Left lobe of liver (tissue), 2 donors: ENCODE data around the gene TTLL12. TPM values are rescaled to one million over a fixed set of nuclear protein-coding genes. Genes with fewer than 3 reads are reported as not detected.

ENCODE experiments used
- ATAC-seq: fragments of 200-7000 bp; cut with Tn5 transposase; one replicate; pipeline ENCODE4 v1.9.1; 2020; ENCODE audit warnings: mild to moderate bottlenecking, moderate library complexity
- DNase-seq: peaks from one replicate; pipeline ENCODE4 v3.0.0-alpha.2; 2020; ENCODE audit warnings: low spot score
- total RNA-seq: library from RNA; stranded (reverse); gene quantifications from one replicate; pipeline ENCODE4 v1.2.1, GENCODE V29; 2021
- donor health status: DM: no; HTN: no; CAD: no; lungs with moderate emphysema.
- donor health status: DM: no; HTN: yes; CAD: no.

The TTLL12 gene
- total RNA-seq, 1 donor from 2014 or later: 26.6 TPM

DNA sequence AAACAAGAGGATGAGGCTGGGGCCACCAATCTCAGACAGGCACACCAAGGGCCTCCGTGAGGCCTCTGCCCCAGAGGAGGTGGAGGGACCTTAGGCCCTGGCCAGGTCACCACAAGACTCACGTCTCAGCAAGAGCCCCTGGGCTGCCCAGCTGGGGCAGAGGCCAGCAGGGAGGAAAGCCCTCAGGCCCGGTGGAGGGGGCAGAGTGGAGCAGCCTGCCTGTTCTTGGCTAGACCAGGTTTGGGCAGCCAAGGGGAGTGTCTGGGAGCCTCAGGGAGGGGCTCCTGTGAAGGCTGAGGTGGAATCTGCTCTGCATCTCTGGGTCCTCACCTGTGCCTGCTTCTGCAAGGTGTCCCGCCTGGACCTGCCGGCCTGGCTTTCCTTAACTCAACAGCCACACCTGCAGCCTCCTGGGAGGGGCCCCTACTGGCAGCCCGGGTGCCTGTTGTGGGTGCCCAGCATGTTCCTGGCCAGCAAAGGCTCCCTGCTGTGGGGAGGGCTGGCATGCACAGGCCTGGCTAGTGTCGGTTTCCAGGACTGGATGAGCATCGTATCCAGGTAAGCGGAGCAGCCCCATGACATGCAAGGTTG lies 11.9 kb downstream of the TTLL12 start:
- DNase-seq (no peak), ATAC-seq (no peak)

DNA sequence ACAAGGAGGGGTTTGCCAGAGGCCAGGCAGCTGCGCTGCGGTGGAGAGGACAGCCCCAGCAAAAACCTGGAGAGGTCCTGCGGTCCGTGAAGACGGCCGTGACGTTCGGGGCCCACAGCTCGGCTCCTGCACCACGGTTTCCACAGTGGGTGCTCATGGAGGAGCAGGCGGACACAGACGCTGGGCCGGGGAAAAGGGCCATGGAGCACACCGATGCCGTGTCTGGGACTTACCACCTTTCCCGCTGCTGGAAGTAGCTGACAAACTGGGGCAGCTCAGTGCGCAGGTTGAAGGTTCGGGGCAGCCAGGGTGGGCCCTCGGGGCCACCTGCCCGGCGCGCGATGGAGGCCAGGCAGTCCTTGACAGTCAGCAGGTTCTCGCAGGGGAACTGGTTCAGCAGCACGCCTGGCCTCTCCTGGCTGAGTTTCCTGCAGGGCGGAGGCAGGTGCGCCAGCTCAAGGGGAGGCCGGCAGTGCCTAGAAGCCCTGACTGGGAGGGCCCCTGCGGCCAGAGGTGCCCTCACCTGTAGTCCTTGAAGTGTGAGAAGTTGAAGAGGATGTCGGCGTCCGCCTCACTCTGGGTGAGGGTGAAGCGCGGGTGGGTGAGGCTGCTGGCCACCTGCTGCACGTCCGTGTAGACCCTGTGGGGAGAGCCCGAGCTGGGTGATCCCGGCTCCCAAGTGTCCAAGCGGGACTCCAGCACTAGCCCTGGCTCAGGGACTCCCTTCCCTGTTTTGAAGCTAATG lies 12.8 kb downstream of the TTLL12 start:
- no peak for ATAC-seq
- DNase-seq: no peak

DNA sequence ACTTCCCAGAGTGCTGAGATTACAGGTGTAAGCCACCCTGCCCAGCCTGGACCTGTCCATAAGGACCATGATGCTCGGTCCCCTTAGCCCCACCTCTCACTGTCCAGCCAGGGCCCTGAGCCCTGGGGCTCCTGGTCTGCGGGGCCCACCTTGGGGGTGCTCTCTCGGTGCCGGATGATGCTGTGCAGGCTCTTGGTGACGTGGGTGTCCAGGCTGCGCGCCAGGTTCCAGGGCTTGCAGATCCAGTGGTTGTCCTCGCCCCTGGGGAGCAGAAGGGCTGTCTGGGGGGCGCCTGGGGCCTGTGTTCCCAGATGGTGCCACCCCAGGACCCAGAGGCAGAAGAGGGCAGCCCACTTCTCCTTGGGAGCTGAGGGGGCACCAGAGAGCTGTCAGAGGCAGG lies 13.4 kb downstream of the TTLL12 start:
- ATAC-seq: no peak
- DNase-seq: no peak

DNA sequence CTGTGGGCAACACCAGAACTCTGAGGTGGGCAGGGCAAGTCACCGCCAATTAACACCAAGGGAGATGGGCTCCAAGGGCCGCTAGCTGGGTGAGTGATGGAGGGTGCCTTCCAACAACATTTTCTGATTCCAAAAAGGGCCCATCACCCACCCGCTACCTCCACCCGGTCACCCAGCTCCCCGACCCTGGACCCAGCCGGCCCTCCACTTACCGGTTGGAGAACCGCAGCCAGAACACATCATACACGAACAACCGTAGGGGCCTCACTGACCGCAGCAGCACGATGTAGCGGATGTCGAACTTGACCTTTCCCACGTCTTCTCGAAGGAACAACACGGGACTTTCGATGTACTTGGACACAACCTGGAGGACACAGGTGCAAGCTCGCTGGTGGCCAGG lies 14.7 kb downstream of the TTLL12 start:
- DNase-seq: no peak
- no peak for ATAC-seq

DNA sequence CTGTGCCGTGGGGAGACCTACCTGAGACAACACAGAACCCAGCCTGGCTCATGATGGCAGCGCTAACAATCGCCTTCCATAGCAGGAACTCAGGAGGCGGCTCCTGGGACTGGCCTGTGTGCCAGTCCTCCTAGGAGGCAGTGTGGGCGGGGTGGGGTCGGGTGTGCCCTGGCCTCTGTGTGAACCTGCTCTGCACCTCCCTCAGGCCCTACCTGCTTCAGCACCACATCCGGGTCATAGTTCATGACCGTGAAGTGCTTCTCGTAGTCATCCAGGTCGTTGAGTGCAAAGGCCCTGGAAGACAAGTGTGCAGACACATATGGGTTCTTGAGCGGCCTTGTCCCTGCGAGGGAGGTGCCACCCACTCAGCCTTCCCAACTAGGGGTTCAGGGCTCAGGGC lies 15.3 kb downstream of the TTLL12 start:
- ATAC-seq (peak; percentile 7), DNase-seq (no peak)

DNA sequence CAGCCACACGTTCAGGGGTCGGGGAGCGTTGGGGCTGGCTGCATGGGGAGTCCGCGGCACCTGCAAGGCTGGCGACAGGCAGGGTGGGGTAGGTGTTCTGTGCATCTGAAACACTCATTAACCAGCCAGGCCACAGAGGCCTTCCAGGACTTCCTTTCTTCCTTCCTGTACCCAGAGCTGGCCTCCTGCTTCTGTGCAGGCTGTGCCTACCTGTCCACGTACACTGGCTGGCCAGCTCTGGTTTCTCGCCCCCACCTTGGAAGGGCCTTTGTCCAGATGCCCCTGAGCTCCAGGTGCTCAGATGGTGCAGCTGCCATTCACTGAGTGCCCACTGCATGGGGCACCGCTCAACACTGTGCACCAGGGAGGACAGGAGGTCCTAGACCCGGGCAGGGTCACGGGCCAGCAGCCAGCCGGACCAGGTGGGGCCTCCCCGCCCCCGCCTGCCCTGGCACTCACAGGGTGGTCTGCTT lies 15.9 kb downstream of the TTLL12 start:
- ATAC-seq (no peak), DNase-seq (no peak)

DNA sequence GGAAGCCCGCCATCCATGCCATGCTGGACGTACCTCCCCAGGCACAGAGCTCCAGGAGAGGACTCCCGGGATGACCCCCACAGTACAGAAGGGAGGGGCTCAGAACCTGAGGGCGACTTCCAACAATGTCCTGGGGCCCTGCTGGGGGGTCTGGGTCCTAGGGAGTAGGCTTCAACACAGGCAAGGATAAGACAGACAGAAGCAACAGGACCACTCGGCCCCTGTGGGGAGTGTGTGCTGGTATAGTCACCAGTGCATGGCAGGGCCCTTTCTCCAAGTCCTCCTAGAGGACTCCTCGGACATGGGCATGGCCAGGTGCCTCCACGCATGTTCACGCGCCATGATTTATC lies 16.8 kb downstream of the TTLL12 start:
- DNase-seq (no peak), ATAC-seq (no peak)

DNA sequence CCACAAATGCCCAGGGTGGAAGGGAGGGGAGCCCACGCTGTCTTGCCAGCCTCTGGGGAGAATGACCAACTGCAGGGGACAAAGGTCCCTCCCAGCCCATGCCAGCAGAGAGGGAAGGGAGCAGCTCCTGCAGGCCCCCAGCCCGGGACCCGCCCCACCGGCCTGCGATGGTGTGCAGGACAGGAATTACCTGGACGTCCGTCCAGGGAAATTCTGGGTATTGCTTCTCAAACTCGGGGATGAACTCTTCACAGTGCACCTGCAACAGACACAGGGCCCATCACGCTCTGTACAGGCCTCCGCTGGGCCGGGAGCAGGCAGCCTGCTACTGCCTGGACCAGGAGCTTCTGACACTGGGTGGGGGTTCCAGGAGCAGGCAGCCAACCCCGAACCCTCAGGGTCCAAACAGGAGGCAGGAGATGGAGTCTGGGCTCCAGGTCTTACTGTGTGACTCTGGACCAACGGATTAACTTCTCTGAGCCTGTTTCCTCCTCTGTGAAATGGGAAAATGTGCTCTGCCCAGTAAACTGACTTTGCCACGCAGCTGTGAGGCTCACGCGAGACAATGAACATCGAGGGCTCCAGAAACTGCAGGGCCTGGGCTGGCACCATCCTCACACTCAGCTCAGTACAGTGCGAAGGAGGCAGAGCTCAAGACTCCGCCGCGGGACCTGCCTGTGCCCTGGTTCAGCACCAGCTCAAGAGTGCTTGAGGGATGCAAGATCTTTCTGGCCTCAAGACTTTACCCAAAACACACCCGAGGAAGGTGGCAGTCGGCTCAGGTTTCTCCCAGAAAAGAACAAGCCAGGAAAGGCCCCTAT lies 17.4 kb downstream of the TTLL12 start:
- no peak for DNase-seq
- ATAC-seq: no peak

DNA sequence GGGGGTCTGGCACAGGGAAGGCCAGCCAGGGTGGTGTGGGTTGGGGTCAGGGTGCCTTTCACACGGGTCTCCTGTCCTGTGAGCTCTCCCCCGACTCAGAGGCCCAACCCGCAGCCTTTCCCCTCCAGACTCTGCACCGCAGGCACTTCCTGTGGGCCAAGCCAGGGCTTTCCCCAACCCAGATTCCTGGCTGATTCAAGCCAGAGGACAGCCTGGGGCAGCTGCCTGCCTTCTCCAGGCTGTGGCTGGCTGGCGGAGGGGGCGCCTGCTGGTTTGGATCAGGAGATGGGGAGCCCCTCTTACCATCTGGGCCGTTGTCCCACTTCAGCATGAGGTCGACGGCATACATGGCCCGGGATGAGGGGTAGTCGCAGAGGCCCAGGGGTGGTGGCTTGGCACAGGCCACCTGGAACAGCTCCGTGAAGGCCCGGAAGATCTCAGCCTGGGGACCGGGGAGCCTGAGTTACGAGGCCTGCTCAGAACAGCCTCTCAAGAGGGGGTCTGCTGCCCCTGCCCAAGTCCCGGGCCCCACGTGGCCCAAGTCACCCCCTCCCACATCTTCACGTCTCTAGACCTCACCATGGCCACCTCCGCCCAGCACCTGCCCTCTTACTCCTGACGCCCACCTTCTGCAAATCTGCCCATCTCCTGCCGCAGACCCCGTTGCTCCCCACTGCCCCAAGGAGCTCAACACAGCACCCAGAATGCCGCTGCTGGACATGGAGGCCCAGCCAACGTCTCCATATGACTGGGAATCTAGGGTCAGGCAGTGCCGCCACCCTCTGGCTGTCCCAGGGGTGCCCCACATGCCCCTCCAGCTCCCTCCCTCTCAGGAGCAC lies 18.2 kb downstream of the TTLL12 start:
- ATAC-seq (no peak), DNase-seq (no peak)

DNA sequence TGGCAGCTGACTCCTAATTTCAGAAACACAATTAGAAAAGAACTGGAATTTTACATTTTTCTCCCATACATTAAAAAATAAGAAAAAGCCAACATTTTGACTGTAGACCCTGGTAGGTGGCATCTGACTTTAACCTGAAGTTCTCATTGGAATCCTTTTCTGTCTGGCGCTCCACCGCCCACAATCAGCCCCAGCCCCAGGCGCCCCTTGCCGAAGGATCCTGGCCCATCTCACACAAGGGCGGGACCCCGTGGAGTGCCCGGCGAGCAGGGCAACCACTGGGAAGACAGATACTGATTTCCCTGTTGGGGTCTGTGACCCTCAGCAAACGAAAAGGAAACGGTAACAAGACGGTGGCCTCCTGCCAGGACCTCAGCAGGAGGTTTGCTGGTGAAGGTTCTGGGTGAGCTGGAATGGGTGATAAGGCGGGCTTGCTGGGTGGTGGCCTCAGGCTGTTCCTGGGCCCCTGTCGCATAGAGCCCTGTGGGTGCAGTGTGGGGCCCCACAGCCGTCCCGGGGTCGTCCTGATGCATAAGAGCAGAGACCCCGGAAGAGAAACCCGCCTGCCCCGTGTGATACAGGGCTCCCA lies 19.8 kb downstream of the TTLL12 start:
- ATAC-seq (no peak), DNase-seq (no peak)

DNA sequence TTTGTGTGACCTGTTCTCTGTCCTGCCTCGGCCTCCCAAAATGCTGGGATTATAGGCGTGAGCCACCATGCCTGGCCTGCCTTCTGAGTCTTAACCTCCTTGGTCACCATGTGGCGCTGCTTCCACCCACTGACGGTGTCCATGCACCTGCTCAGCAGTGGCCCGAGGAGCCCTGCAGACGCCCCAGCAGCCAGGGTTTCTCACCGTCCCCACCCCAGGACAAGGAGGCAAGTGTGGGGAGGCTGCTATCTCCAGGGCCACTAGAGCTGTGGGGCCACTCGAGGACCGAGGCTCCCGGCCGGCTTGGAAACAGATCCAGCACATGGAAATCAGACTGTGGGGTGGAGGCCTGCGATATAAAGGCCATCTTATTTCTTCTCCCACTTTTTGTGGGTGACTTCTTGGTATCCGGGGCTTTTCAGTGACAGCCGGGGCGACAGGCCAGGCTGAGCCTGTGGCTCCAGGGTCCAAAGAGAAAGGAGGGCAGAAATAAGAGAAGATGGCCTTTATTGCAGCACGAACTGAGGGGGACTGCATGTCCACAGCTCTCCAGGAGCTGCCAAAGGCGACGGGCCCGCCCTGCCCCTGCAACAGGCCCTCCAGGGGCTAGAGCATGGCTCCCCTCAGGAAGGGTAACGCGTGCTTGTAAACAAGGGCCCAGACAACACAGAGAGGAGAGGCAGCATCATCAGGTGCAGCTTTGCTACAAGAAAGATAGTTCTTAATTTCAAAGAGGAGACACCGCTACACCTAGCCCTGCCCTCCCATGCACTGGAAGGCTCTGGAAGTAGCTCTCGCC lies 20.6 kb downstream of the TTLL12 start:
- no peak for ATAC-seq
- DNase-seq: no peak

DNA sequence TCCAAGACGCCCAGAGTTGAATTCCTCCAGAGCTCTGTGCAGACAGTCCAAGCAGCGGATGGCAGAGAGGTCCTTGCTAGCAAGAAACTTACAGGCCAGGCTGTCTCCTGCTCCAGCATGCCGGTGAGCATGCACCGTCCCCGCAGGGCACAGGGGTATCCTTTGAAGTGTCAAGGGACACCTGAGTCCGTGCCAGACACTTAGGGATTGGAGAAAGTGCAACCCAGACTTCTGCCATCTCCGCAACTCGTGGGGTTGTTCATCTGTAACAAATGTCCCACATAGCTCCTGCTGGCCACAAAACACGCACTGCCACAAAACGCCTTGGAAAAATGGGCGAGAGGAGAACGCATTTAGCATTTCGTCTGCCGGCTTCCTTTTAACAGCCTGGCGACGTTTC lies 22.3 kb downstream of the TTLL12 start:
- ATAC-seq: no peak
- DNase-seq: no peak

DNA sequence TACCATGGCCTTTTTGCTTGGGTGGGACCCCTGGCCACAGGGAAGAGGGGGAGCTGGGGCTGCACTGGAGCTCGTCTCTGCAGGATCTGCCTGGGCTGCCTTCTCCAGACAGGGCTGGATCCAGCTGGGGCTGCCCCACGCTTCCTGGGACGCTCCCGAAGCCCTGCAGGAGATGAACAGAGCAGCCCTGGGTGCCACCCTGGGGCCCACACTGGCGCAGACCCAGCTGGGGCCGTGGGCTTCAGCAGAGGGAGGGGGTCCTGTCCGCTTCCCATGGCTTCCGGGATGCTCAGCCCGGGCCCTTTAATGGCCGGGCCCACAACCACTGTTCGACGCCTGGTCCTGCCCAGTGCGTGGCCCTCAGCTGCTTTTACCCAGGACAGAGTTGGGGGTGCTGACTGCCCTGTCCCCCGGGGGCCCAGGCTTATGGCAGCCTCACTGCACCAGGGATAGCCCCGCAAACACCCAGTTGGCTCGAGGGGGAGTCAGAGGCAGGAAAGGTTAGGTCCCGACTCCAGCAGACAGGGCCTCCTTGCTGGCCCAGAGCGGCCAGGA lies 23.6 kb downstream of the TTLL12 start:
- DNase-seq: no peak
- peak; percentile 3 for ATAC-seq

DNA sequence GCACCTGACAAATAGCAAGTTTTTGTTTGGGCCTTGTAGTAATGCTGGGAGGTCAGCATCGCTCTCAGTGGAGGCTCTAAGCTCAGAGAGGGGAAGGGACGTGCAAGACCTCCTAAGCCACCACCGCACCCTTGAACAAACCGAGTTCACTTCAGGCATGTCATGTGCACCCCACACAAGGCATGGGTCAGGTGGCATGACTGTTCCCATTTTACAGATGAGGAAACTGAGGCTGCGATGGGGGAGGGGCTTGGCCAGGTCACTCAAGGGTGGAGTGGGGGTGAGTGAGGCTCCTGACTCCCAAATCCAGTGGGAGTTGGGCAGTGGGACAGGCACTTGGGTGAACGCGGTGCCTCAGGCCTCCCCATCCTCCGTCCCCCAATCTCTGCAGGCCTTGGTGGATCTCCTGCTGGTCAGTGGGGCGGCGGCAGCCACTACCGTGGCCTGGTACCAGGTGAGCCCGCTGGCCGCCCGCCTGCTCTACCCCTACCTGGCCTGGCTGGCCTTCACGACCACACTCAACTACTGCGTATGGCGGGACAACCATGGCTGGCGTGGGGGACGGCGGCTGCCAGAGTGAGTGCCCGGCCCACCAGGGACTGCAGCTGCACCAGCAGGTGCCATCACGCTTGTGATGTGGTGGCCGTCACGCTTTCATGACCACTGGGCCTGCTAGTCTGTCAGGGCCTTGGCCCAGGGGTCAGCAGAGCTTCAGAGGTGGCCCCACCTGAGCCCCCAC lies 24.4 kb downstream of the TTLL12 start:
- no peak for ATAC-seq
- no peak for DNase-seq

DNA sequence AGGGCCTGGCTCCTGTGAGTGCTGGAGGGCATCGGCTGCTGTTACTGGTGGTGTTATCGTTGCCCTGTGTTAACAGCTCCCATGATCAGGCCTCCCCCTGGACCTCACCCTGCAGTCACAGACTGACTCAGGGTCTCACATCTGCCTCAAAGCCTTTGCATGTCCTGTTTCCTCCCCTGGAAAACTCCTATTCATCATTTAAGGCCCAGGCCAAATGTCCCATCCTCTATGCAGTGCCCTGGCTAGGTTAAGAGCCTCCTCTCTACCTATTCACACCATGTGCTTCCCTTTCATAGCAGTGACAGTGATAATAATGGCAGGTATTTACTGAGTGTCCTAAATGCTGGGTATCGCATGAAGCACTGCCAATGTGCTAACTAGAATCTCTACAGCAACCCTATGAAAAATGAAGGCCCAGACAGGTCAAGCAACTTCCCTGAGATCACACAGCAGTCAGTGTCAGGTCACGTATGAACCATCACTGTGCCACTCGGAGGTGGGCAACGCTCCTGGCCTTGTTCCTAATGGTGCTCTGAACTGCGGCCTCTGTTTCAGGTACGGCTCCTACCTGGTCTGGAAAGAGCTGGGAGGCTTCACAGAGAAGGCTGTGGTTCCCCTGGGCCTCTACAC lies 26.3 kb downstream of the TTLL12 start:
- no peak for ATAC-seq
- no peak for DNase-seq

DNA sequence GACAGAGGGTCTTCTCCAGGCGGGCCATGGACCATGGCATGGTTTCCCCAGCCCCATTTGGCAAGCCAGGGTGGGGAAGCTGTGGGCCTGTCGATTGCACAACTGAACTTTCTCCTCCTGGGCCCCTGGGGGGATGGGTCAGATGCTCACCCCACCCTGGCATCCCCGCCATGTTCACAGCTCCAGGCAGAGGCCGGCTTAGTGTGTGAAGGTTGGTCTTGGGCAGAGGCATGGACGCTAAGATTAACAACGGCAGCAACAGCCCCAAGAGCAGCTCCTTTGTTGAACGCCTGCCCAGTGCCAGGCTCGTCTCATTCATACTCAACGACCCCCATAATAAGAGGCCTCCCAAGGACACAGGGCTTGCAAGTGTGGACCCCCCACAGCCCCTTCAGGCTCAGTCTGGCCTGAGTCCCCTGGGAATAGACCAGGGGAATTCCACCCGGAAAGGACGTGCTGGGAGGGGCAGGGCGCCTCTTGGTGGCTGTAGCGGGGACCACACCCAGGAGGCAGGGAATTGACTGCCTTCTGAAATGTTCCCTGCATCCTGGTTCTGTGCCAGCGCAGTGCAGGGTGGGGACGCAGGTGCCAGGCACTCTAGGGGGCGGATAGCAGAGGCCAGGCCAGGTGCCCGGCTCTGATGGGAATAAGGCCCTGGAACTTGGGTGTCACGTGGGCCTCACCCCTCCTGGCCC lies 27.3 kb downstream of the TTLL12 start:
- DNase-seq (no peak), ATAC-seq (no peak)

DNA sequence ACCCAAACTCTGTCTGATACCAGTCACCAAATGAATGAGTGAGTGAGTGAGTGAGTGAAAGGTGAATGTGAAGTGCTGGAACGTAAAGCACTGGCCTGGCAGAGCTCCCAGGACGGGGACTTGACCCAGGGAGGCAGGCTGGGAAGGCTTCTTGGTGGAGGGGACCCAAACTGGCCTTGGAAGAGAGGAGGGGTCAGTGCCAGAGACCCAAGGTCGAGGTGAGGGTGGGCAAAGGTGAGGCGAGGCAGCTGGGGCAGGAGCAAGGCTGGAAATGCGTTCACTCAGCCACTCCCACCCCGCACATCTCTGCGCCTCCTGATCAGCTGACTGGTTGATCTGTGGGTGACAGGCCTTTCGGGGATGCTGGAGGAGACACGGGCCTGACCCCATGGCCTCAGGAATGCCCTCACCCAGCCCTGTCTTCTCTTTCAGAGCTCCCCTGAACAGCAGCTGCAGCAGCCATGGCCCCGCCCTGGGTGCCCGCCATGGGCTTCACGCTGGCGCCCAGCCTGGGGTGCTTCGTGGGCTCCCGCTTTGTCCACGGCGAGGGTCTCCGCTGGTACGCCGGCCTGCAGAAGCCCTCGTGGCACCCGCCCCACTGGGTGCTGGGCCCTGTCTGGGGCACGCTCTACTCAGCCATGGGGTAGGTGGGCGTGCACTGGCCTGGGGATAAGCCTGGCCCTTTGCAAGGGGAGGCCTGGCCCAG lies 28.0 kb downstream of the TTLL12 start:
- DNase-seq (no peak), ATAC-seq (no peak)
